ENCODE results near the gene OSBPL1A.

Gene OSBPL1A

GRCh38 chr18:24274837-24275236, 122.8 kb downstream of the OSBPL1A start:
- no peak overlapping the region for H3K27ac ChIP-seq
- TF ChIP-seq ZFX (IDR thresholded peaks at IDR 0.05; ENCODE audit: borderline replicate concordance) (no peak), CTCF (IDR thresholded peaks at IDR 0.05) (no peak)

DNA sequence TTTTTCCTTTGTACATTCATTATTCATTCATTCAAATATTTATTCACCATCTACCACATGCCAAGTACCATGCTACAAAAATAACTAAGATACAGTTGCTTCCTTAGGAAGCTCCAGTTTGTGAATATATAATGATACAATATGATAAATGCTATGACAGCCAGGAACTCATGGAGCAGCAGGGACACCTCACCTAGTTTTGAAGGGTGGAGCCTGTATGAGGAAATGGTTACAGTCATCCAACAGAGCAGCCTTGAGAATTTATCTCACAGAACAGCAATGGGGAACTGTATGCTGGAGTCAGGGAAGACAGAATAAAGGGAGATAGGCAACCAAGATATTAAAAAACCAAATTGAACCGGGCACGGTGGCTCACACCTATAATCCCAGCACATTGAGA, 124.0 kb downstream of the OSBPL1A start:
- H3K27ac ChIP-seq, result no peak overlapping the region
- TF ChIP-seq ZFX (IDR thresholded peaks at IDR 0.05; ENCODE audit: borderline replicate concordance) (no peak), CTCF (IDR thresholded peaks at IDR 0.05) (no peak)

DNA sequence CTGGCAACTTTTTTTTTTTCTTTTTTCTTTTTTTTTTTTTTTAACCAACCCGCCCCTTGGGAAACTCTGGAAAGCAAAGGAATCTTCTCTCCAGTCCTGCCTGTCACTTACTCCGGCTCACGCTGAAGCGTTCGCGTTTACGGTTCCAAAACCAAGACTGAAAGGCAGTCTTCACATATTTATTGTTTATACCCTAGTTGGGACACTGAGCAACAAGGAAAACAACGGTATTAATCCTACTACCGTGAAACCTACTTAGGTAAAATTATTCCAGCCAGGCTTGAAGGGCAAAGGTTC, 125.4 kb downstream of the OSBPL1A start:
- TF ChIP-seq ZFX (IDR thresholded peaks at IDR 0.05; ENCODE audit: borderline replicate concordance), result no peak
- TF ChIP-seq CTCF (IDR thresholded peaks at IDR 0.05), result no peak
- 0 out of 2 replicates have a peak overlapping the region, but pooled peaks have one; percentile 32 for H3K27ac ChIP-seq

DNA sequence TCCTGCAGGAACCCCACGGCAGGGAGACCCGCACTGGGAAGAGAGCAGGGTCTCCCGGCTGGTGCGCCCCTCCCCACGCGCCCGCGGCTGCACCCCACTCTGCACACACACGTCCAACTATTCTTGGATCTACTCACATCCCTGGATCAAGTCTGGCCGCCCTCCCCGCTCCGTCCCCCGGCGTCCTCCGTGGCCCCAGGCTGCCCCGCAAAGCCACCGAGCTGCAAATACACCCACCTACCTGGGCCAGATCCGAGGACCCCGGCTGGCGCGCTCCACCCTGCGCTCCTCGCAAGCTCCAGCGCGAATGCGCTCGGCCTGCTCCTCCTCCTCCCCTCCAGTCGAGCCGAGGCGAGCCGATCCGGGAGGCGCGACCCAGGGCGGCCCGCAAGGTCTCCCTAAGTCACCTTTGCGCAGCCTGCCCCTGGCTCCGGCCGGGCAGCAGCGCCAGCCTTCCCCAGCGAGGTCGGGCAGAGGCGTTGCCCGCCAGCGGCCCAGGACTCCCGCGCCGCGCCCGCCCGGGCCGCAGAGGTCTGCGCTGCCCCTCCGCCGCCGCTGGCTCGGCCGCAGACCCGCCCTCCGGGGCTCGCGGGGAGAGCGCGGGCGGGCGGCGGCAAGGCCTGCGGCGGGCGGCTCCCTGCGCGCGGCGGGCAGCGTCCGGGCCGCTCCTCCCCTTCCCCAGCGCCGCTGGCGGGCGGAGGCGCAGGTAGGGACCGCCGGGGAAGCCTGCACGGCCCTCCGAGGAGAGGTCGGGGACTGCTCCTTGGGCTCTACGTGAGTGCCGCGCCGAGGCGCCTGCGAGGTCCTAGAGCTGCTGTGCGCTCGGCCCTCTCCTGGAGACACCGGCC, 126.0 kb downstream of the OSBPL1A start:
- TF ChIP-seq ZFX (IDR thresholded peaks at IDR 0.05; ENCODE audit: borderline replicate concordance) (no peak), CTCF (IDR thresholded peaks at IDR 0.05) (peak; percentile 27; the same call in 1 of the 2 replicates)
- peak overlapping the region; percentile 32; the same call in 1 of the 2 replicates for H3K27ac ChIP-seq

- H3K27ac ChIP-seq, result no peak overlapping the region
- TF ChIP-seq ZFX (IDR thresholded peaks at IDR 0.05; ENCODE audit: borderline replicate concordance) (no peak), CTCF (IDR thresholded peaks at IDR 0.05) (no peak)
Observed at GRCh38 chr18:24270937-24271380, 126.7 kb downstream of the OSBPL1A start.

GRCh38 chr18:24270358-24270936, 127.2 kb downstream of the OSBPL1A start:
- TF ChIP-seq CTCF (IDR thresholded peaks at IDR 0.05), result no peak
- TF ChIP-seq ZFX (IDR thresholded peaks at IDR 0.05; ENCODE audit: borderline replicate concordance), result no peak
- H3K27ac ChIP-seq, result no peak overlapping the region

All from 22Rv1 (cell line).